DMS79 (cell line): ENCODE results near the gene MXD4.
"Not testable (repeated sequence)": the region's sequence is repeated elsewhere in the genome, so short reads cannot be mapped to it uniquely, and the experiment has no call there.

Source experiments
- DNase-seq: peaks from one replicate; lab custom pipeline; 2025; lab: John Stamatoyannopoulos, UW

MXD4 gene

GRCh38 chr4:2219233-2219760 is 42.6 kb downstream of the MXD4 start:
- DNase-seq, result no peak

- DNase-seq, result no peak
These were observed 43.5 kb downstream of the MXD4 start for GRCh38 chr4:2218436-2218835.

GRCh38 chr4:2217726-2218125 is 44.2 kb downstream of the MXD4 start:
- DNase-seq, result no peak

- DNase-seq, result no peak
These were observed 49.1 kb downstream of the MXD4 start for GRCh38 chr4:2212831-2213230.

GRCh38 chr4:2202789-2203188 is 59.1 kb downstream of the MXD4 start:
- DNase-seq, result not testable (repeated sequence)
